H9 (cell line): Measurements from ENCODE around the gene PROX2. TPM values are rescaled to one million over a fixed set of nuclear protein-coding genes. Genes with fewer than 3 reads are reported as not detected.
A peak's percentile ranks its signal among the peaks of the same experiment; 100 is the strongest.

Experiments
- DNase-seq: peaks from one replicate; pipeline ENCODE4 v3.0.0-alpha.2; 2017
- H2AFZ ChIP-seq: one replicate; pipeline ENCODE4 v1.6.1; 2013; ENCODE audit warnings: mild to moderate bottlenecking, low read length, control low read depth, moderate library complexity
- H2AK5ac ChIP-seq: 2 replicates; pipeline ENCODE4 v1.6.1; 2013; ENCODE audit warnings: low read length, control low read depth, mixed read lengths; ENCODE audit not compliant: insufficient read length
- H2BK120ac ChIP-seq: one replicate; pipeline ENCODE4 v1.6.1; 2013; ENCODE audit warnings: low read depth, mild to moderate bottlenecking, low read length, control low read depth, inconsistent platforms; ENCODE audit not compliant: poor library complexity, severe bottlenecking
- H2BK12ac ChIP-seq: 2 replicates; pipeline ENCODE4 v1.6.1; 2013; ENCODE audit warnings: low read length, control low read depth, mixed read lengths, low read depth; ENCODE audit not compliant: insufficient read length
- H2BK15ac ChIP-seq: 2 replicates; pipeline ENCODE4 v1.6.1; 2013; ENCODE audit warnings: low read depth, low read length, control low read depth
- H2BK20ac ChIP-seq: one replicate; pipeline ENCODE4 v1.6.1; 2013; ENCODE audit warnings: low read depth, mild to moderate bottlenecking, low read length, control low read depth, inconsistent platforms; ENCODE audit not compliant: poor library complexity, severe bottlenecking
- H2BK5ac ChIP-seq: 2 replicates; pipeline ENCODE4 v1.6.1; 2013; ENCODE audit warnings: low read length, control low read depth, mixed read lengths; ENCODE audit not compliant: insufficient read length
- H3K14ac ChIP-seq: 2 replicates; pipeline ENCODE4 v1.6.1; 2013; ENCODE audit warnings: low read length, control low read depth; ENCODE audit not compliant: insufficient read depth
- H3K18ac ChIP-seq: 2 replicates; pipeline ENCODE4 v1.6.1; 2013; ENCODE audit warnings: low read depth, mild to moderate bottlenecking, mixed read lengths, low read length, control low read depth; ENCODE audit not compliant: insufficient read length
- H3K23ac ChIP-seq: 2 replicates; pipeline ENCODE4 v1.6.1; 2013; ENCODE audit warnings: low read length, control low read depth, mixed read lengths, low read depth; ENCODE audit not compliant: insufficient read length
- H3K23me2 ChIP-seq: 2 replicates; pipeline ENCODE4 v1.6.1; 2013; ENCODE audit warnings: low read depth, mild to moderate bottlenecking, mixed read lengths, low read length, control low read depth; ENCODE audit not compliant: insufficient read length, poor library complexity, severe bottlenecking
- H3K27ac ChIP-seq: 2 replicates; pipeline ENCODE4 v1.5.1; 2013; ENCODE audit warnings: low read length, control low read depth, mixed read lengths, low read depth; ENCODE audit not compliant: insufficient read length
- H3K27me3 ChIP-seq: 2 replicates; pipeline ENCODE4 v1.6.1; 2013; ENCODE audit warnings: low read length, control low read depth, inconsistent platforms; ENCODE audit not compliant: insufficient read depth
- H3K4ac ChIP-seq: 2 replicates; pipeline ENCODE4 v1.6.1; 2013; ENCODE audit warnings: low read depth, mild to moderate bottlenecking, control low read depth, inconsistent platforms, low read length, moderate library complexity
- H3K4me1 ChIP-seq: 2 replicates; pipeline ENCODE4 v1.6.1; 2013; ENCODE audit warnings: low read length, control low read depth, inconsistent platforms; ENCODE audit not compliant: insufficient read depth
- H3K4me2 ChIP-seq: 2 replicates; pipeline ENCODE4 v1.6.1; 2013; ENCODE audit warnings: low read length, control low read depth, mixed read lengths; ENCODE audit not compliant: insufficient read length, insufficient read depth
- H3K56ac ChIP-seq: 2 replicates; pipeline ENCODE4 v1.6.1; 2013; ENCODE audit warnings: low read depth, mild to moderate bottlenecking, mixed read lengths, low read length, control low read depth; ENCODE audit not compliant: insufficient read length
- H3K79me1 ChIP-seq: 2 replicates; pipeline ENCODE4 v1.6.1; 2013; ENCODE audit warnings: low read depth, mild to moderate bottlenecking, moderate library complexity, low read length, control low read depth, inconsistent platforms; ENCODE audit not compliant: insufficient read depth, poor library complexity, severe bottlenecking
- H3K79me2 ChIP-seq: 2 replicates; pipeline ENCODE4 v1.6.1; 2013; ENCODE audit warnings: low read length, control low read depth, inconsistent platforms; ENCODE audit not compliant: insufficient read depth
- H3K9ac ChIP-seq: 2 replicates; pipeline ENCODE4 v1.6.1; 2013; ENCODE audit warnings: low read length, control low read depth, mixed read lengths; ENCODE audit not compliant: insufficient read length; ENCODE audit errors: extremely low read depth
- H3K9me3 ChIP-seq: one replicate; pipeline ENCODE4 v1.6.1; 2013; ENCODE audit warnings: low read depth, low read length, inconsistent platforms; ENCODE audit not compliant: control insufficient read depth
- H3T11ph ChIP-seq: one replicate; pipeline ENCODE4 v1.6.1; 2013; ENCODE audit warnings: mild to moderate bottlenecking, low read length, control low read depth, inconsistent platforms
- H4K20me1 ChIP-seq: one replicate; pipeline ENCODE4 v1.6.1; 2013; ENCODE audit not compliant: control insufficient read depth, insufficient read length, insufficient read depth
- H4K5ac ChIP-seq: 2 replicates; pipeline ENCODE4 v1.6.1; 2013; ENCODE audit warnings: low read depth, mild to moderate bottlenecking, mixed read lengths, low read length, control low read depth; ENCODE audit not compliant: insufficient read length
- H4K8ac ChIP-seq: replicated peaks from 2 replicates; pipeline ENCODE4 v1.6.1; 2013; ENCODE audit warnings: low read length, control low read depth, mixed read lengths, low read depth; ENCODE audit not compliant: insufficient read length
- H4K91ac ChIP-seq: 2 replicates; pipeline ENCODE4 v1.6.1; 2013; ENCODE audit warnings: low read depth, mild to moderate bottlenecking, moderate library complexity, mixed read lengths, low read length, control low read depth; ENCODE audit not compliant: insufficient read length
- H3K27ac Mint-ChIP-seq, 3 experiments: 2 replicates in 2 of 3; 3 replicates in 1 of 3; pipeline ENCODE4 v1.8.0; 2020 to 2021; ENCODE audit warnings: mixed read lengths in 3 of 3, mild to moderate bottlenecking in 1 of 3, moderate library complexity in 1 of 3
- H3K27me3 Mint-ChIP-seq: 2 replicates; pipeline ENCODE4 v1.8.0; 2021; ENCODE audit warnings: low read depth, mild to moderate bottlenecking, moderate library complexity, mixed read lengths
- H3K36me3 Mint-ChIP-seq, 3 experiments: 2 replicates in 2 of 3; 3 replicates in 1 of 3; pipeline ENCODE4 v1.8.0; 2020 to 2021; ENCODE audit warnings: low read depth in 3 of 3, mixed read lengths in 3 of 3; ENCODE audit not compliant: insufficient read depth in 1 of 3
- H3K4me1 Mint-ChIP-seq, 2 experiments: 2 replicates each; pipeline ENCODE4 v1.8.0; 2020; ENCODE audit warnings: mixed read lengths in 2 of 2
- H3K4me3 Mint-ChIP-seq, 2 experiments: 2 replicates in 1 of 2; 3 replicates in 1 of 2; pipeline ENCODE4 v1.8.0; 2020 to 2021; ENCODE audit warnings: mild to moderate bottlenecking in 2 of 2, mixed read lengths in 2 of 2, moderate library complexity in 1 of 2
- H3K9me3 Mint-ChIP-seq, 2 experiments: 2 replicates in 1 of 2; 3 replicates in 1 of 2; pipeline ENCODE4 v1.8.0; 2020; ENCODE audit warnings: mild to moderate bottlenecking in 2 of 2, mixed read lengths in 2 of 2, moderate library complexity in 1 of 2
- CTCF ChIP-seq: fragments of 200-600 bp; sonication (generic); conservative IDR thresholded peaks from 3 replicates; pipeline ENCODE4 v1.8.0; 2021; ENCODE audit warnings: antibody characterized with exemption, mild to moderate bottlenecking
- WGBS: extraction: QIAGEN DNeasy Blood & Tissue Kit; methylation state at CpG from one replicate; pipeline ENCODE4 v1.1.7; 2013; ENCODE audit warnings: missing lambda C conversion rate, low lambda C conversion rate, mixed read lengths; ENCODE audit not compliant: insufficient read length; ENCODE audit errors: extremely low coverage; 5-methylcytosine and 5-hydroxymethylcytosine counted together
- total RNA-seq: library from RNA; stranded (reverse); gene quantifications from 2 replicates; pipeline ENCODE4 v1.2.1, GENCODE V29; 2021

PROX2 gene
- total RNA-seq, 1 experiment from 2014 or later = not detected

GRCh38 chr14:74912801-74913200, 36.9 kb upstream of the PROX2 start:
- H4K91ac ChIP-seq = no peak overlapping the region
- H3K27ac ChIP-seq = no peak overlapping the region
- H3K14ac ChIP-seq = no peak overlapping the region
- no peaks in the 10 kb centered on the region for H3K79me2 ChIP-seq
- H2AK5ac ChIP-seq = no peak overlapping the region
- no peak overlapping the region for H3K4me2 ChIP-seq
- Mint-ChIP-seq H3K27me3 (no peaks in the 10 kb centered on the region), H3K4me3 (no peak overlapping the region), H3K9me3 (no peaks in the 10 kb centered on the region), H3K27ac (peak overlapping the region in 1 of 3 experiments; percentile 77; a peak in 1 of 7 replicates), H3K4me1 (peaks cover 0 to 6% of the 10 kb centered on the region in 2 experiments; a peak in 2 of 4 replicates), H3K36me3 (peaks cover 0 to 1% (median 0%) of the 10 kb centered on the region in 3 experiments; a peak in 3 of 7 replicates)
- H3K9ac ChIP-seq = no peak overlapping the region
- no peak overlapping the region for H2AFZ ChIP-seq
- H3K23me2 ChIP-seq = no peaks in the 10 kb centered on the region
- no peak overlapping the region for H2BK20ac ChIP-seq
- no peak for TF ChIP-seq CTCF
- no peaks in the 10 kb centered on the region; the same call in 1 of the 2 replicates for H3K4me1 ChIP-seq
- no peak overlapping the region for H3K23ac ChIP-seq
- H3T11ph ChIP-seq = no peak overlapping the region
- H2BK120ac ChIP-seq = no peak overlapping the region
- no CpG with 5 or more reads among the region's 10 CpGs for WGBS
- H2BK15ac ChIP-seq = no peak overlapping the region
- no peaks in the 10 kb centered on the region for H4K20me1 ChIP-seq
- H2BK5ac ChIP-seq = no peak overlapping the region
- DNase-seq = no peak
- no peaks in the 10 kb centered on the region for H3K27me3 ChIP-seq
- no peaks in the 10 kb centered on the region for H3K9me3 ChIP-seq
- no peak overlapping the region for H3K18ac ChIP-seq
- H3K4ac ChIP-seq = no peak overlapping the region
- no peak overlapping the region for H4K5ac ChIP-seq
- no peak overlapping the region for H3K56ac ChIP-seq
- H3K79me1 ChIP-seq = no peaks in the 10 kb centered on the region
- H4K8ac ChIP-seq = no peak overlapping the region
- no peak overlapping the region for H2BK12ac ChIP-seq
